AG10803 (cell line): ENCODE data around the gene SPAG8.

Experiments used
- DNase-seq: peaks from one replicate; pipeline ENCODE4 v3.0.0; 2010; ENCODE audit warnings: low read depth
- H3K4me3 ChIP-seq: 2 replicates; pipeline ENCODE4 v1.5.1; 2011; ENCODE audit warnings: mild to moderate bottlenecking, low read length, control low read depth
- TF ChIP-seq, protein P1 (sequence below): conservative IDR thresholded peaks from 2 replicates; pipeline ENCODE4 v1.5.1; 2011; ENCODE audit warnings: mild to moderate bottlenecking, low read length, control low read depth, inconsistent platforms

Gene SPAG8

DNA sequence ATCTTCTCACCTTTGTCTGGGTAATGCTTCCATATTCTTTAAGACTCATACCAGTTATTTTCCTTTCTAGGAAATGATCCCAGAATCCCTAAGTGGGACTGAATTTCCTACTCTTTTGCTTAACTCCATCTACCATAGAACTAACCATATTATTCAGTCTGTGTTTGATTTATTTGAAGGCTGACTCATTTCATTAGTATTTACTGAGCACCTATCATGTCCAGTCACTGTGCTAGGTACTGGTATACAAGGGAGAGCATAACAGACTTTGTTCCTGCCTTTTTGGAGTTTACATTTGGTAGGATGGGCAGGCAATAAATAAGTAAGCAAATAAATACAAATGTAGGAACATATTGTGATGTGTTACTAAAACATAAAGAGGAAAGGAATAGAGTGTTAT is 16.4 kb downstream of the SPAG8 start:
- TF ChIP-seq, protein P1, sequence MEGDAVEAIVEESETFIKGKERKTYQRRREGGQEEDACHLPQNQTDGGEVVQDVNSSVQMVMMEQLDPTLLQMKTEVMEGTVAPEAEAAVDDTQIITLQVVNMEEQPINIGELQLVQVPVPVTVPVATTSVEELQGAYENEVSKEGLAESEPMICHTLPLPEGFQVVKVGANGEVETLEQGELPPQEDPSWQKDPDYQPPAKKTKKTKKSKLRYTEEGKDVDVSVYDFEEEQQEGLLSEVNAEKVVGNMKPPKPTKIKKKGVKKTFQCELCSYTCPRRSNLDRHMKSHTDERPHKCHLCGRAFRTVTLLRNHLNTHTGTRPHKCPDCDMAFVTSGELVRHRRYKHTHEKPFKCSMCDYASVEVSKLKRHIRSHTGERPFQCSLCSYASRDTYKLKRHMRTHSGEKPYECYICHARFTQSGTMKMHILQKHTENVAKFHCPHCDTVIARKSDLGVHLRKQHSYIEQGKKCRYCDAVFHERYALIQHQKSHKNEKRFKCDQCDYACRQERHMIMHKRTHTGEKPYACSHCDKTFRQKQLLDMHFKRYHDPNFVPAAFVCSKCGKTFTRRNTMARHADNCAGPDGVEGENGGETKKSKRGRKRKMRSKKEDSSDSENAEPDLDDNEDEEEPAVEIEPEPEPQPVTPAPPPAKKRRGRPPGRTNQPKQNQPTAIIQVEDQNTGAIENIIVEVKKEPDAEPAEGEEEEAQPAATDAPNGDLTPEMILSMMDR: no peak
- no peak for DNase-seq
- no peak overlapping the region for H3K4me3 ChIP-seq

DNA sequence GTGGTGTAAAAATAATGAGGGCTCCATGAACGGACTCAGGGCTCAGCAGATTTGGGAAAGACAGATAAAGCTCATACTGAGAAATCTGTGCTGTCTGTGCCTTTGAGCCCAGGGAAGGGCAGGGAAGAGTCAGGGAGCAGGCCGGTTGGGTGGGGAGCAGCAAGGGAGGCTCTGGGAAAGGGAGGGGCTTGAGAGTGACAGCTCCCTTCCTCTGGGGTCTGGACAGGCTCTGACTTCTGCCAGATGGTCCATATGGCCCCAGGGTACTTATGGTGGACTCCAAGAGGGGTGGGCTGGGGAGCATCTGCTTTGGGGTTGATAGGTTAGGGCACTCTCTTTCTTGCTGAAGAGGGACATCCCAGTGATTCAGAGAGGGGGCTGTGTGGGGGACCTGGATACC is 18.6 kb downstream of the SPAG8 start:
- TF ChIP-seq, protein P1: no peak
- DNase-seq: no peak
- H3K4me3 ChIP-seq: peak overlapping the region; percentile 74

DNA sequence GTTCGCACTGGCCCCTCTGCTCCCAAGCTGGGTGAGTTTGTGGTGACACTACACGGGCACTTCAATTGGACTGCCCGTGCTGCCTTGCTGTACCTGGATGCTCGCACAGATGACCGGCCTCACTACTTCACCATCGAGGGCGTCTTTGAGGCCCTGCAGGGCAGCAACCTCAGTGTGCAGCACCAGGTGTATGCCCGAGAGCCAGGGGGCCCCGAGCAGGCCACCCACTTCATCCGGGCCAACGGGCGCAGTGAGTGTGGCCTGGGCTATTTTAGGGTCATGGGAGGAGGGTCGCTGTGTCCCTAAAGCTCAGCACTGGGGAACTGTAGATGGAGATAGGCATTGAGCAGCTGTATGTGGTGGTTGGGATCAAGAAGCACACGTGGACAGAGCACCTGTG is 19.2 kb downstream of the SPAG8 start:
- TF ChIP-seq, protein P1: no peak
- peak overlapping the region; percentile 74 for H3K4me3 ChIP-seq
- DNase-seq: no peak

DNA sequence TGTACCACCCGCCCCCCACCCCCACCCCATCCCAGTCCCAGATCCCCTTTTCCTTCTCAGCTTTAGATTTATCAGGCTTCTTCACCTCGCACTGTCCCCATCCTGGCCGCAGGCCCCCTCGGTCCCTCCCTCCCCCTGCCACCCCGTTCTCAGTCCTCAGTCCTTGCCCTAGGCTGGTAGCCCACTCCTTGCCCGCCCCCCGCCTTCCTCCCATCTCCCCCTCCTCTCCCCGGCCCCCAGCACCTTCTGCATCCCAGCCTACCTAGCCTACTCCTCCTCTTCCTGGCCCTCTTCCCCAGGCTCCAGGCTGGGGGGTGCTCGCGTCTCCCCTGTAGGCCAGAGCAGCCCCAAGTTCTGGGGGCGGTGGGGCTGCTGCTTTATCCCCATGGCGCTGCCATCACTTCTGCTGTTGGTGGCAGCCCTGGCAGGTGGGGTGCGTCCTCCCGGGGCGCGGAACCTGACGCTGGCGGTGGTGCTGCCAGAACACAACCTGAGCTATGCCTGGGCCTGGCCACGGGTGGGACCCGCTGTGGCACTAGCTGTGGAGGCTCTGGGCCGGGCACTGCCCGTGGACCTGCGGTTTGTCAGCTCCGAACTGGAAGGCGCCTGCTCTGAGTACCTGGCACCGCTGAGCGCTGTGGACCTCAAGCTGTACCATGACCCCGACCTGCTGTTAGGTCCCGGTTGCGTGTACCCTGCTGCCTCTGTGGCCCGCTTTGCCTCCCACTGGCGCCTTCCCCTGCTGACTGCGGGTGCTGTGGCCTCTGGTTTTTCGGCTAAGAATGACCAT is 19.8 kb downstream of the SPAG8 start:
- peak overlapping the region; percentile 74 for H3K4me3 ChIP-seq
- no peak for DNase-seq
- TF ChIP-seq, protein P1: no peak

DNA sequence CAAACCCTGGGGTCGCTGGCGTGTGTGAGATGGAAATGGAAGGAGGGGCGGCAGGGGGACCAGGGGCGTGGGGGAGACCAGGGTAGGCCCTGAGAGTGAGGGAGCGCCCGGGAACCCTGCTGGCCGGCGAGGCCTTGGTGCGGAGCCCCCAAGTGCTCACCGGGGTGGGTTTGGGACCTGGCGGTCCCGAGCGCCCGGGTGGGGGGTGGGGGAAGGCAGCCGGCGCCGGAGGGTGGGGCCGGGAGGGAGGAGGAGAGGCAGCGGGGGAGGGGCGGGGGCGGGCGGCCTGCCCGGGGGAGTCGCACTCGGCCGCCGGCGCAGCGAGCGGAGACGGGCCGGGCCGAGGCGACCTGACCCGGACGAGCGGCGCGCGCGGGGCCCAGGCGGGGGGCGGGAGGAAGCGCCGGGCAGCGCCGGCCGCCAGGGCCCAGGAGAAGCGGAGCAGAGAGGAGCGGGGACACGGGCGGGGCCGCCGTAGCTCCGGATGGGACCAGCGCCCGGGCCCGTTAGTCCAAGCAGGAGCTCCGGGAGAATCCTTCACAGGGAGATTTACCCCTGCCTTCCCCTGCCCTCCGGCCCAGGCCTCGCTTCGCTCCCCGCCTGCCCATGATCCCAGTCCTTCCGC is 20.7 kb downstream of the SPAG8 start, which contains the start of gene NPR2:
Gene NPR2, plus strand, starts transcription at position 295 of the 625 bp plus-strand sequence. CDS start 818 bp downstream, outside the sequence.
- H3K4me3 ChIP-seq: peak within 1 kb of the TSS; percentile 74
- DNase-seq: peak; percentile 39
- TF ChIP-seq, protein P1: no peak

DNA sequence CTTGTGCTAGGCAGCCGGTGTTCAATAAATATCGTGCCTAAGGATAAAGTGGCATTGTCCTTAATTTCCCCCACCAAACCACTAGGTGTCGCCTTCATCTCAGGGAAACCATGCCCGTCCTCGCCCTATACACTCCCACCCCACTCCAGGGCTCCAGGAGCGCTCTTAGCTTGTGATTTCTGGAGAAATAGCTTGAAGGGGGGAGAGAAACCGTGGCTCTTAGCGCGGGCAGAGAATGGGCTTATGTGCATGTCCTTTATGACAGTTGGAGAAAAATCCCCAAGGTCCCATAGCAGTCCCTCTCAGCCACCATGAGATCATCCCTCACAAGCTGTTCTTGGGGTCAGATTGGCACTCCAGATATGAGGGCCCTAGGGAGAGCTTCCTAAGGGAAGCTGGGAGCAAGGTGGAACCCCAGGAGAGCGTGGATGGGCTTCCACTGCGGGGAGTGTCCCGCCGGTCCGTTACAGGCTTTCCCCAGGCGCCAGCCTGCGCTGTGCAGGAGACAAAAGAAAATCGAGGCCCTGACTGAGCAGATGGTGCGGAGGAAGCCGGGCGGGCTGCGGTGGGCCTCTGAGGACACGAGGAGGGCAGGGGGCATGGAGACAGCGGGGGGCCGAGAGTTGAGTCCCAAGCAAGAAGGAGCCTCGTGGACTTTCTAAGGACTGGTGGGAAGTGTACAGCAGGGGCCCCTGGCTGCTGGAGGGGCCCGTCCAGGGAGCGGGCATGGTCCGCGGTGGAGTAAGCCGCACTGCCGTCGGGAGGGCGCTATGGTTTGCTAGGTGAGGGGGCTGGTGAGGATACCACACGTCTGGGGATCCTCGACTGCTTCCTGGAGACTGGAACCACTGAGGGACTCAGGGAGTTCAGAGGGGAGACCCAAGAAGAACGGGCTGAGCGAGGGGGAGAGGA is 21.4 kb downstream of the SPAG8 start:
- DNase-seq: peak; percentile 83
- peak overlapping the region; percentile 41 for H3K4me3 ChIP-seq
- TF ChIP-seq, protein P1: peak; percentile 91
